HG02852 (cell line): ENCODE results near the gene WWOX.
A peak's percentile ranks its signal among the peaks of the same experiment; 100 is the strongest.

Experiments
- ATAC-seq: cut with Tn5 transposase; IDR thresholded peaks from one replicate; pipeline ENCODE4 v1.9.1; 2021; ENCODE audit warnings: mild to moderate bottlenecking, moderate library complexity; ENCODE audit not compliant: unreplicated experiment

The WWOX gene

DNA sequence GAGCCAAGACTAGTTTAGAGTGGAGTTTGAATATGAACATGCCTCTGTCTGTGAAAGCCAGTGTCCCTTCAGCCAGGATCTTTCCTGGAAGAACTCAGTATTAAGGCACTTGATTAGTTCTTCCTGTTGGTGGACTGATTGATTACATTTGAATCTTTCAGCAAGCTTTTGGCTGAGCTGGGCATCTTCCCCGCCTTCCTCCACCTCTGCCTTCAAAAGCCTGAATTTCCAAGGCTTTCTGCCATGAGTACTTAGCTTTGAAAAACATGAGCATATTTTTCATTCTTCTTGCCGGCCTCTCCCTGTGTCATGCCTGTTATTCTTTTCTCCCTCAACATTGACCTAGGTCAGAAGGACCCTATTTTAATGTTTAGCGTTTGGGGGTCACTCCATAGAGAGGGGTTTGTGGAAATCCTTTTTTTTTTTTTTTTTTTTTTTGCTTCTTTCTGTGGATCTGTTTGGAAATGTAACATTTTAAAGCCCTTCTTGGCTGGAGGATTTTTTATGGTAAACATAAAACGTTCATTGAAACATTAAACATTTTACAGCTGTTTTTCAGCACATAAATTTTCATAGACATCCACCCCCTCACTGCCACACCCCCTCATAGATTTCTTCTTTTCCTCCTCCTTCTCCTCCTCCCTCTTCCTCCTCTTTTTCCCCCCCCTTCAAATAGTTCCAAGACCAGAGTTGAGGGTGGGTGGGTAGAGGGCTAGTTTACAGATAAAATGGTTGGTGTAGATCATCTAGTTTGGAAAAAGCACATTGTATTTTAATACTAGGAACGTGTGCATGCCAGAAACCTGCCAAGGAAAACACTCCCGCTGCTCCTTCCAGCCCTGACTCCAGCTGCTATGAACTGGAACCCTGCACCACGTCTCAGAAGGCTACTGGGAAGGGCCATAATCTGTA lies 645.9 kb downstream of the WWOX start:
- ATAC-seq, result no peak

DNA sequence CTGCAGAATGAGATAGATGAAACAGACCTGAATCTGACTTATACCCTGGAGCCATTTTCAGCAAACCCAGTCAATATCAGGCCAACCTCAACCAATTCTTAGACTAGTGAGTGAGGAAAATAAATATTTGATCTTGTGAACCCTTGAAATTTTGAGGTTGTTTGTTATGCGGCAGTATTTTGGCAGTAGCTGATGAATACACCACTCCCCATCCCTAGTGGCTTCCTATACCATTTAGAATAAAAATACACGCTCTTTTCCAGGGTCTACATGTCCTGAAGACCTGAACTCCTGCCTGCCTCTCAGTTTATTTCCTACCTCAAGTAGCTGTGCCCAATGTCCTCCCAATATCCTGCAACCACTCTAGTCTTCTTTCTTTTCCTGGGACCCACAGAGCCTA lies 647.3 kb downstream of the WWOX start:
- no peak for ATAC-seq

DNA sequence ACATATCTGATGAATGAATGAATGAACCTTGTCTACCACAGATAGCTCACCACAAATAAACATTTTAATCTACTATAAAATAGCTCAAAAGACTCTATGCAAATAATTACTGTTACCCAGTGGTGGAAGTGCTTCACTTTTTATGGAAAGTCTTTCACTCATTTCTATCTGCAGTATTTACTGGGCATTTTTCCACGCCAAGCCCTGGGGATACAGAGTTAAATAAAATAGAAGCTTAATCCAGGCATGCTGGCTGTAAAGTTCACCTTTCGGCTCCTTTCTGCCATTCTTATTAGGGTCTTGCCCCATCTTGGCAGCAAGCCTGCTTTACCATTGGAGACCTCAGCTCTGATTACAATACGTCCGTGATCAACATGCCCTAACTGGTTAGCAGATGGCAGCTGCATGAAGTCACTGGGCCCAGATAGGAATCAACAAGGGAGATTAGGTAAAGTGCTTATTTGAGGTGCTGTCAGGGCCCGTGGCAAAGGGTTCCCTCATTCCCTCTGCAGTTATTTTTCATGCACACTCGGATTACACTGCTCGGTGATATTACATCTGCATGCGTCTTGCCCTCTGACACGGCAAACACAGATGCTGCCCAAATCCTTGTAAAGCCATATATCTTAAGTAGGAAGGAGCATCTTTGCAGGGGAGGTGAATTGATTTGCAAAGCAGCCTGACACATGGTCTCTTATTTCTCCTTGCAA lies 648.9 kb downstream of the WWOX start:
- no peak for ATAC-seq

DNA sequence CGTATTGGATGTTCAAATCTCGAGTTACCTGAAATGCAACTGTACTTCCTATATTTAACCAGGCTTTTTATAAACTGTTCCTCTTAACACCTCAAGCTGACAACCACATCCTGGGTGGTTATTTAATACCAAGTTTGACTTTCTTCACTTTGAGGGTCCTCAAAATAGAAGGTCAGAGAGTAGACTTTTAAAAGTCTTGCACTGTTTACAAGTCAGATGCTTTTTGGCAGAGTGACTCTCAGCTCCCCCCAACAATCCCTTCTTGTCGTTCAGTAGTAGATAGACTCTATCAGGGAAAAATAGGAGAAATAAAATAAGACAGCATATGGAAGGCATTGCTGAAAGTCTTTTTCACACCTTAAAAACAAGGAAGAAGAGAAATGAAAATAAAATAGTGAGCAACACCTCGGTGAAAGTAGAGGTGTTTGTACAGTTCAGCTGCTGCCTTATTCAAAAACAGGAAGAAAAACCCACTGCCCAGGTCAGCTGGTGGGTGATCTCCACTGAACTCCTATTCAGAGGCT lies 650.4 kb downstream of the WWOX start:
- peak; percentile 71 for ATAC-seq

DNA sequence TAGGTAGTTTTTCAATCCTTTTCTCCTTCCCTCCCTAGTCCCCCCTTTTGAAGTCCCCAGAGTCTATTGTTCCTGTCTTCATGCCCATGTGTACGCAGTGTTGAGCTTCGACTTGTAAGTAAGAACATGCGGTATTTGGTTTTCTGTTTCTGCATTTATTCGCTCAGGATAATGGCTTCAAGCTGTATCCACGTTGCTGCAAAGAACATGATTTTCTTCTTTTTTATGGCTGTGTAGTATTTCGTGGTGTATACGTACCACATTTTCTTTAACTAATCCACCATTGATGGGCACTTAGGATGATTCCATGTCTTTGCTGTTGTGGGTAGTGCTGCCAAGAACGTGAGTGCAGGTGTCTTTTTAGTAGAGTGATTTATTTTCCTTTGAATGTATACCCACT lies 651.2 kb downstream of the WWOX start:
- ATAC-seq, result no peak

DNA sequence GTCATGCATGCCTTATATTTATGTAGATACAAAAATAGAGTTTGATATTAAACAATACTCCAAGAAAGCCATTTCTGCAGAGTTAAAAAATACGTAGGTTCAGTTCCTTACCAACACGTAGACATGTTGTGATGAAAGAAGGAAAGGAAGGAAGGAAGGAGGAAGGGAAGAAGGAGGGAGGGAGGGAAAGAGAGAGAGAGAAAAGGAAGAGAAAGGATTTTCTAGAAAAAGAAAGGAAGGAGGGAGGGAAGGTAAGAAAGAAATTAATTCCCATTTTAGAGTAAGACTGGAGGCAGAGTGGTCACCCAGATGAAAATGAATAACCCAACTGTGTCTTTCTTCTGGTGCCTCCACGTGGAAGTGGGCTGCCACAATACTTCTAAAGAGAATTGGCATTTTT lies 652.1 kb downstream of the WWOX start:
- ATAC-seq, result no peak

DNA sequence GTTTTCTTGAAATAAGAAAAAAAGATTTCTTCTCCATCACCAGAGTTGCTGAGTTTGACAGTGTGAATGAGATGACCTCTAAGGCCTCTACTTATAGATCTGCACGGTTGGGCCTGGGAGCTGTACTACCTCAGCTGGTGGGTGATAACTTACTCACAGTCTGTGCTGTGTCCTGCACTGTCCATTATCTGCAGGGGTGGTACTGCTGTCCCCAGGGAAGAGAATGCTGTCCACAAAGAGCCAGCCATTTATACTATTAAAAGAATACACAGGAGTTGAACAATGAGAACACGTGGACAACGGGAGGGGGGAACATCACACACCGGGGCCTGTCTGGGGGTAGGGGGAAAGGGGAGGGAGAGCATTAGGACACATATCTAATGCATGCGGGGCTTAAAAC lies 655.3 kb downstream of the WWOX start:
- no peak for ATAC-seq

DNA sequence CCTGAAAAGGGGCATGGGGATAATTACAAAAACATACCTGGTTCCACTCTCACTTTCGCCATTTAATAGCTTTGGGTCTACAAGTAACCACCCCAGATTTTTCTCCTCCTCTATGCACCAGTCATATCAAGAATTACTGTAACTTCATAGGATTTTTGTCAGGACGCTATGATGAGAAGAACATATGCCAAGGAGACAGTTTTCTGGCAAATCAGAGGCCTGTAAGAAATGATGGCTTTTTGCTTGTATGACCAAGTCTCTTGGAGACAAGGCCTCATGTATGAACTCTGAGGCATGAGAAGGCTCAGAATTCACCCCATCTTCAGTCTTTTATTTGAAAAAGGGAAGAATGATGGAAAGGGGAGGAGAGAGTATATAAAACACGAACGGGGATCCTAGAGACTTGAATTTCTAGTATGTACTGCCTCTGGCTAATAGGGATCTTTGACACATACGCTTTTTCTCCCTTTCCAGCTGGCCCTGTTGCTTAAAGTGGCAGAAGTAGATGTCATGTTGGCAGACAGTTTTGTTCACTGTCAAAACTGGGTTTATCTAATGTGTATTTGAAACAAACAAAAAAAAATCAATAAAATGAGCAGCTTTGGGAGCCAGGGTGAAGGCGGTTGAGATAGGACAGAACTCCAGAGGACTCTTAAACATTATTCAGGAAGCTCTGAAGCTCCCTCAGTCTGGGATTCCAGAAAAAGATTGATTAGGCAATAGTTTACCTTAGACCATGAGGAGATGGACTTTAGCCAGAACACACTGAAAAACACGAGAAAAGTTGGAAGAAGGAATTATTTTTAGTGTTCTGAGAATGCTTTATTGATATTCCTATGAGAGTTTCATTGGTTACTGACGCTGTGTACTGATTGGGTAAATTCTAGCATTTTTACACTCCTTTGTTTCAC lies 656.6 kb downstream of the WWOX start:
- no peak for ATAC-seq

DNA sequence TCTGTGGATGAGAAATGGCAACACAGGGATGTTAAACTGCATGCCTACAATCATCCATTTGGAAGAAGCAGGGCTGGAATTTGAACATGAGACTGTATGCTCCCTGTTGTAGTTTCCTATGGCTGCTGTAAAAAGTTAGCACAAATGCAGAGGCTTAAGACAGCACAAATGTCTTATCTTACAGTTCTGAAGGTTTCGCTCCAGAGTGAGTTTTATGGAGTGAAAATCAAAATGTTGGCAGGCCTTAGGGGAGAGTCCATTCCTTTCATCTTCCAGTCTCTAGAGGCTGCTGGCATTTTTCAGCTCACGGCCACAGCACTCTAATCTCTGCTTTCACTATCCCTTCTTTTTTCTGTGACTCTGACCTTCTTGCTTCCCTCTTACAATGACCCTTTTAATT lies 660.1 kb downstream of the WWOX start:
- ATAC-seq, result no peak

DNA sequence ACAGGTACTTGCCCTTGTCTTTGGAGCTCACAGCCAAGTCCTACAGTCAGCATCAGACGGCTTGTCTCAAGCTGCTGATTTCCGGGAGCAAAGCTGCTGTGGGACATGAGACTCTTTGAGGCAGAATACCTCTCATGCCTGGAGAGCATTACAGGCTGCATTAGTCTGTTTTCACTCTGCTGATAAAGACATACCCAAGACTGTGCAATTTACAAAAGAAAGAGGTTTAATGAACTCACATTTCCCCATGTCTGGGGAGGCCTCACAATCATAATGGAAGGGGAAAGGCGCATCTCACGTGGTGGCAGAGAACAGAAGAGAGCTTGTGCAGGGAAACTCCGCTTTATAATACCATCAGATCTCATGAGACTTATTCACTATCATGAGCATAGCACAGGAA lies 661.2 kb downstream of the WWOX start:
- ATAC-seq, result no peak

DNA sequence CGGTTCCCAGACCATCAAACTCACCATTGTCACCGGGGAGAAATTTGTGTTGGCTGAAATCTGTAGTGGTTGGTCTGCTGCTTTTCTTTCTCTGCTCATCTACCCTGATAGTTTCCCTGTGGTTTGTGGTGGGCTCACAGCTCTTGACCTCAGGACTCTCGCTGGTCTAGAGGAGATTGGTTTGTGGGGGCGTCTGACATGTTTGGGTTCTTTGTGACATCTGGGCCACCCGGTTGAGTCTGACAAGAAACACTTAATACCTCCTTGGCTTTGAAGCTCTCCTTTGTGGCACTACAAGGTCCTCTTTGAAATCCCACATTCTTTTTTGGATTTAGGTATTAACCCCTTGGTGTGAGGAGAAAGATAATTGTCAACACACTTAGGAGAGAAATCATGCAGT lies 662.0 kb downstream of the WWOX start:
- peak; percentile 94 for ATAC-seq

DNA sequence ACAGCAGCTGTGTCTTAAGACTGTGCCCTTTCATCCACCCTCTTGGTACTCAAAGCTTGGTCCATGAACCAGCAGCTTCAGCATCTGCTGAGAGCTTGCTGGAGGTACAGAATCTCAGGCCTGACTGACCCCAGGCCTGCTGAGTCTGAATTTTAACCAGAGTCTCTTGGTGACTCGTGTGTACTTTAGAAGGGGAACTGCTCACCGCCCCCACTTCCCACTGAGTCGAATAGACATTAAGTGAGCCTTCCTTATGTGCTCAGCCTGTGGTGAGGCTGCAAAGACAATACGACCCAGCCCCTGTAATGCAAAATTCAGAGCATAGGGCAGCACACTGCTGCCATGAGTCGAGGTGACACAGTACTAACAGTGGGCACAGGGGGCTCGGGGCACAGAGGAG lies 662.8 kb downstream of the WWOX start:
- ATAC-seq, result peak; percentile 46

DNA sequence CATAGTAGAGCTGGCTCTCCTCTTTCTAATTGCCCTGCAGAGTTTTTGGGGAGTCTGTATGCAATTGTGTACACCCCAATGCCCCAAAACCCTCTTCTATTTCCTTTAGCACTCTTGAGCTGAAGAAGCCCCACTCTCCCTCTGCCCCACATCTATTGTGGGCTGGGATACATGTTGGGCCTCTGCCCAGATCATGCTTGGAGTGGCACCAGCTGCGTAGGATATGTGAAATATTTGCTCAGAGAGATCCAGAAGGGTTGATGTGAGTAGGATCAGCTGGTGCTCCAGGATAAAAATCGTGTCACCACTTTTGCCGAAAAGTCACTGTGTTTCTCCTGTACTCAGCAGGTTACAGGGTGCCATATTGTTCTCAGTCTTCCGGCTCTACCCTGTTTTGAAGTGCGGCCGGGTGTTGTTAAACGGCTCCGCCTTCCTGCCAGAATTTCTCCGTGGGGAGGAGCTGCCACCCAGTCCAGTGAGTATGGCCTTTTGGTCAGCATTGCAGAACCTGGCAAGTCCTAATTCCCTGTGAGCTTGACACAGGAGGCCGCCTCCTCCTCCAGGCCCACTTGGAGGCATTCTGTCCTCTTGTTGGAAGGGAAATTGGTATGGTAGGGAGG lies 664.5 kb downstream of the WWOX start:
- no peak for ATAC-seq

DNA sequence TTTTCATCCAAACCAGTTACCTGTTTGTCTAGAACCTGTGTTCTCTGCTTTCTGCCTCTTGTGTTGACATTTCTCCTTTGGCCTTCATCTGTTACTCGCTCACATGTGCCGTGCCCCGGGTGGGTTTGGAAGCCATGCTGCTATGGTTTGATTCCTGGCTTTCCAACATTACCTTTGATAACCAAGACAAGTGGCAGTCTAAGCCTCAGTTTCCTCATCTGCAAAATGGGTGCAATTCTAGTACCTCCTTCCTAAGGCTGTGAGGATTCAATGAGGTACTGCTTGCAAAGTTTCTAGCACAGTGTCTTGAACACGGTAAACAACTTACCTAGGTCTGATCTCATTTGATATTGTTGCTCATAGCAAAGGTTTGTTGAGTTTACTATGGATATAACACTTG lies 665.0 kb downstream of the WWOX start:
- no peak for ATAC-seq

DNA sequence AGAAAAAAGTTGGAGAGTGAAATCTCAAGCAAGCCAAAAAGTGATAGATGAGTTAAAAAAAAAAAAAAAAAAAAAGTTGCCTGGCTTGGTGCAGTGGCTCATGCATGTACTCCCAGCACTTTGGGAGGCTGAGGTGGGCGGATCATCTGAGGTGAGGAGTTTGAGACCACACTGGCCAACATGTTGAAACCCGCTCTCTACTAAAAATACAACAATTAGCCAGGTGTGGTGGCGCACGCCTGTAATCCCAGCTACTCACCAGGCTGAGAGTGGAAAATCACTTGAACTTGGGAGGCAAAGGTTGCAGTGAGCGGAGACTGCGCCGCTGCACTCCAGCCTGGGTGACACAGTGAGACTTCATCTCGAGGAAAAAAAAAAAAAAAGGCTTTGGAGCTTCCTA lies 668.8 kb downstream of the WWOX start:
- no peak for ATAC-seq

DNA sequence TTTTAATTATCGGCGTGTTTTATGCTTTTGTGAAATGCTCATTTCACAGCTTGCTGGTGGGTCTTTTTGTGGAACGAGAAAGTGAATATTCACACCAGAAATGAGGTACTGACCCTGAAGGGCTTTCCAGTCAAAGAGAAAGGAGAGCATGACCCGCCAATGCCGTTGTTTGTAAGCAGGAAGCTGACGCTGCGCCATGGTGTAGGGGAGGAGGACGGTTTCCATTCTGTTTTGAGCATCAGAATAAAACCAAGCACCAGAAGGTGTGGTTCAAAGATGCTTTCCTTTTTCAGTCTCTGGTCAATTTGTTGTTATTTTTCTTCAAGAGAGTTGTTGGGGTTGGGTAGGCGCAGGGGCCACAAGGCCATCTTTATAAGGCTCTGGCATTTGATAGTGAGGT lies 669.3 kb downstream of the WWOX start:
- ATAC-seq, result peak; percentile 63

DNA sequence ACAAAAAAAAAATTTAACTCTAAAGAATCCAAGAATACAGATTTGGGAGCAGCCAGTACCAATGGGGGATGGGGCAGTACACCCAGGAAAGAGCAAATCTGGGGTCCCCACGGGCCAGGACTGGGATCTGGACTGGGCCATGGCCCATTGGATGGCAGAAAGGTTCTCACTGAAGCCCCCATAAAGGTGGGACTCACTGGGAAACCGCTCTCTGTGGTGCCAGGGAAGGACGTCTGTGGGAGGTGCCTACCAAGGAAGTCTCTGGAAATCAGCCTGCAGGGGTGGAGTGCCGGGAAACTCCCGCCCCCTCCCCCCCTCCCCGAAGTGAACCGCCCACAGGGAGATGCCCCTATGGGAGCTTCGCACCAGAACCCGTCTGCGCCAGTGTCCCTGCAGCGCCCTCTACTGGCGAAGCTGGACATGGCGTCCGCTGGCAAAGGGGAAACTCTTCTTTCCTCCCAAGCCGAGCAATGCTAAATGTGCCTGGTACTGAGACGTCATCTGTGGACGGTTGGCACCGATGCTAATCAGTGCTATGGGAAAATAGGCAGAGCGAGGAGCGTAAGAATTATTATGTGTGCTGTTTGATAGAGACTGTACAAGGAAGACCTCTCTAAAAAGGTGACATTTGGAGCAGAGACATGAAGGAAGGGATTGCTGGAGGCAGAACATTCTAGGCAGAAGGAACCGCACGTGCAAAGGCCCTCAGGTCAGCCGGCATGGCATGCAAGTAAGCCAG lies 671.1 kb downstream of the WWOX start:
- no peak for ATAC-seq

DNA sequence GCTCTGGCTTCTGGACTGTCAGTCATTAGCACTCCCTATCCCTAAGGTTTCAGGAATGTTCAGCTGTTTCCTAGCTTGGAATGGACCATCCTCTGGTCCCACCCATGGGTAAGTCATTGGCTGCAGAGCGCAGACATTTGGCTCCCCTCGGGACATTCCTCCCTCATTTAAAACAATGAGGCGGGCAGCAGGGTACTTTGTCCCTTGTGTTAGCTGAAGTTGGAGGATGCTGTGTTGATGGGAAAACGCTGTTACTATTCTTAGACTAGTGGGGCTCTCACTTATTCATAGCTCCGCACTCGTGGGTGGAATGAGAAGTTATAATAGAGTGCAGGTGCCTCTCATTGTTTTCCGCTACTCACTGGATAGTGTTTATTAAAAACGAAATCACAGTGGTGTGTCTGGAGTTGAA lies 673.8 kb downstream of the WWOX start:
- no peak for ATAC-seq

DNA sequence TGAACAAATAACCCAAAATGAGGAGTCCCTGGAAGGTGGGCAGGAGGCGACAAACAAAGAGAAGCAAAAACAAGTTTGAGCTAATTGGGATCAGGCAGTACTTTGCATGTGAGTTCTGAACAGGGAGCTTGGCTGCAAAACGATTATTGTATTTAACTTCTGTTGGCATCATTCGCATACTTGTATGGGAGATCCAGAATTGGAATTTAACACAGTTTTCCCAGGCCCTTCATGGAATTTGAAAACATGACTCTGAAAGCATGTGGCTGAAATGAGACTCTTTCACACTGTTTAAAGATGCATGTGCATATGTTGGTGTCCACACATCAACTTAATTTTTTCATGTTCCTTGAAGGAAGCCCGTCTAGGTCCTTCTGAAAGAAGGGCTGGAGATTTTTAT lies 674.3 kb downstream of the WWOX start:
- ATAC-seq, result no peak

DNA sequence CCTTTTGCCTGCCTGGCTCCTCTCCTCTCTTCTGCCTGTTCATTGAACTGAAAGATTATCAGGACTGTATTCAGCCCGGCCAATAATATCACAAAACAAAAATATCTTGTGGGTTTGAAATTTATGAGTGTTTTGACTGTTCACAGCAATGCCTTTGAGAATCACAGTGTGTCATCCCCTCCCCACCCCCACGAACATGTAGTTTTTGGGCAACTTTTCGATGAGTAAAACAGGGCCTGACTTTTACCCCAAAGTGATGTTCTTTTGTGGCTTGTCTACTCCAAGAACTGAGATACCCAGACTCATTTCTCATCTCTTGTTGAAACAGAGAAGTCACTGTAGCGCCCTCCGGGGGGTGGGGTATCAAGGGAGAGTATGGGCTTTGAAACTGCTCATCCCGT lies 675.7 kb downstream of the WWOX start:
- ATAC-seq, result no peak
